Type B pancreatic cell (in vitro differentiated cells): ENCODE measurements around the gene PAXX. TPM values are rescaled to one million over a fixed set of nuclear protein-coding genes. Genes with fewer than 3 reads are reported as not detected.
A peak's percentile ranks its signal among the peaks of the same experiment; 100 is the strongest.

Source experiments
- DNase-seq: peaks from one replicate; pipeline ENCODE4 v3.0.0; 2021; ENCODE audit warnings: mixed read lengths; ENCODE audit not compliant: unreplicated experiment; ENCODE audit errors: extremely low spot score
- H3K27ac Mint-ChIP-seq: 2 replicates; pipeline ENCODE4 v1.8.0; 2021; ENCODE audit warnings: mild to moderate bottlenecking, mixed read lengths
- H3K27me3 Mint-ChIP-seq: 2 replicates; pipeline ENCODE4 v1.8.0; 2021; ENCODE audit warnings: mixed read lengths
- H3K36me3 Mint-ChIP-seq: 2 replicates; pipeline ENCODE4 v1.8.0; 2021; ENCODE audit warnings: mixed read lengths
- H3K4me1 Mint-ChIP-seq: one replicate; pipeline ENCODE4 v1.8.0; 2021; ENCODE audit warnings: mixed read lengths; ENCODE audit not compliant: unreplicated experiment
- H3K4me3 Mint-ChIP-seq: 2 replicates; pipeline ENCODE4 v1.8.0; 2021; ENCODE audit warnings: mild to moderate bottlenecking, mixed read lengths
- H3K9me3 Mint-ChIP-seq: 2 replicates; pipeline ENCODE4 v1.8.0; 2021; ENCODE audit warnings: mixed read lengths
- total RNA-seq: library from RNA; stranded (reverse); gene quantifications from 2 replicates; pipeline ENCODE4 v1.2.1, GENCODE V29; 2021; ENCODE audit warnings: low replicate concordance
- TF ChIP-seq, protein P1 (sequence below): fragments of 200-600 bp; sonication (generic); conservative IDR thresholded peaks from 2 replicates; pipeline ENCODE4 v1.5.0; 2021; ENCODE audit warnings: antibody characterized with exemption, mild to moderate bottlenecking

PAXX gene
- total RNA-seq, 1 donor from 2014 or later: 63.4 TPM

- no peaks in the 10 kb centered on the region for H3K36me3 Mint-ChIP-seq
These were observed 672 bp downstream of the PAXX start for GRCh38 chr9:136992819-136993369.

DNA sequence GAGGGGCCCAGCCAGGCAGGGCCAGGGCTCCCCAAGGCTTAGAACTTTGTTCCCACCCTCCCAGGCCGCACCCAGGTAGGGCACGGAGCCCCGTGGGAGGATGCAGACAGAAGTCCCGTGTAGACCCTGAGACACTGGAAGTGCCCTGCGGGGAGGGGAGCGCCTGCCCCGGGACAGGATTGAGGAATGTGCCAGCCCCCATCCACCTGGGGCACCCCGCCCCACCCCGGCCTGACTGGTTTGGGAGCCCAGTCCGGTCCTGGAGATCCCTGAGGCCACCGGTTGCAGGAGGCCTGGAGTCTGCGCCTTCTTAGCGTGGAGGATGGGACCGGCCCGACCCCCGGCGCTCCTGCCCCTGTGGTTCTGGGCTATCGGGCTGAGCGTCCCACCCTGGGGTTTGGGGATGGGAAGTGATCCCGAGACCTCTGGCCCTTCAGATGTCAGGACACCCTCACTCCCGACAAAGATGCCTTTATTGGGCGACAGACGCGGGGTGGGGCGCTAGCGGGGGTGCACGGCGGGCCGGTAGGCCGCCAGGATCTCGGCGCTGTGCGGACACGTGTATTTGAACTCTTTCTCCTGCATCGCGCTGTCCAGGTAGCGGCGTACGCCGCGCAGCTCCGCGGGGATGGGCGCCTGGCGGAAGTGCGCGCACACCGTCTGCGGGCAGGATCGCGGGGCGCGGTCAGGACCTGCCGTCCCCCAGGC lies 2.1 kb downstream of the PAXX start:
- H3K4me1 Mint-ChIP-seq: peaks cover 6% of the 10 kb centered on the region
- no peaks in the 10 kb centered on the region for H3K36me3 Mint-ChIP-seq
- H3K27me3 Mint-ChIP-seq: peaks cover 4% of the 10 kb centered on the region
- TF ChIP-seq, protein P1, sequence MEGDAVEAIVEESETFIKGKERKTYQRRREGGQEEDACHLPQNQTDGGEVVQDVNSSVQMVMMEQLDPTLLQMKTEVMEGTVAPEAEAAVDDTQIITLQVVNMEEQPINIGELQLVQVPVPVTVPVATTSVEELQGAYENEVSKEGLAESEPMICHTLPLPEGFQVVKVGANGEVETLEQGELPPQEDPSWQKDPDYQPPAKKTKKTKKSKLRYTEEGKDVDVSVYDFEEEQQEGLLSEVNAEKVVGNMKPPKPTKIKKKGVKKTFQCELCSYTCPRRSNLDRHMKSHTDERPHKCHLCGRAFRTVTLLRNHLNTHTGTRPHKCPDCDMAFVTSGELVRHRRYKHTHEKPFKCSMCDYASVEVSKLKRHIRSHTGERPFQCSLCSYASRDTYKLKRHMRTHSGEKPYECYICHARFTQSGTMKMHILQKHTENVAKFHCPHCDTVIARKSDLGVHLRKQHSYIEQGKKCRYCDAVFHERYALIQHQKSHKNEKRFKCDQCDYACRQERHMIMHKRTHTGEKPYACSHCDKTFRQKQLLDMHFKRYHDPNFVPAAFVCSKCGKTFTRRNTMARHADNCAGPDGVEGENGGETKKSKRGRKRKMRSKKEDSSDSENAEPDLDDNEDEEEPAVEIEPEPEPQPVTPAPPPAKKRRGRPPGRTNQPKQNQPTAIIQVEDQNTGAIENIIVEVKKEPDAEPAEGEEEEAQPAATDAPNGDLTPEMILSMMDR: no peak
- DNase-seq: no peak
- H3K27ac Mint-ChIP-seq: peak overlapping the region; percentile 67
- H3K9me3 Mint-ChIP-seq: no peaks in the 10 kb centered on the region
- peak overlapping the region; percentile 86 for H3K4me3 Mint-ChIP-seq

More at GRCh38 chr9:136992819-136993369, 672 bp downstream of the PAXX start:
- H3K4me1 Mint-ChIP-seq: peaks cover 7% of the 10 kb centered on the region
- H3K4me3 Mint-ChIP-seq: peak overlapping the region; percentile 86
- H3K9me3 Mint-ChIP-seq: no peaks in the 10 kb centered on the region
- peaks cover 5% of the 10 kb centered on the region for H3K27me3 Mint-ChIP-seq
- peak overlapping the region; percentile 74 for H3K27ac Mint-ChIP-seq
- TF ChIP-seq, protein P1: no peak
- DNase-seq: no peak

GRCh38 chr9:136994888-136995230 lies 2.6 kb downstream of the PAXX start:
- Mint-ChIP-seq H3K36me3 (no peaks in the 10 kb centered on the region), H3K9me3 (no peaks in the 10 kb centered on the region), H3K4me1 (peaks cover under 1% of the 10 kb centered on the region), H3K27me3 (peaks cover 4% of the 10 kb centered on the region), H3K4me3 (no peak overlapping the region), H3K27ac (no peak overlapping the region)
- no peak for DNase-seq
- TF ChIP-seq, protein P1: no peak

DNA sequence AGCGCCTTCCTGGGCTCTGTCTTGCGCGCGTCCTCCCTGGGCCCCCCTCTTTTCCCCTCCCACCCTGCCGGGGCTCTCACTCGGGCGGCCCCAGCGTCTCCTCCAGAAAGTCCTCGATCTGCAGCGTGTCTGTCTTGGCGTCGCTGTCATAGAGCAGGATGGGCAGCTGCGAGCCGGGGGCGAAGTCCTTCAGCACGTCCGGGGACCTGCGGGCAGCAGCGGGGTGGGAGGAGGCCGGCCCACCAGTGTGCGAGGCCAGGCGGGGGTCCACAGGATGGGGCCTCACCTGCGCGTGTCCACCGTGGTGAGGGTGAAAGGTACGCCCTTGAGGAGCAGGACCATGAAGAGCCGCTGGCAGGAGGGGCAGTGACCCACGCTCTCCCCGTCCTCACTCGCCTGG lies 3.1 kb downstream of the PAXX start:
- DNase-seq: no peak
- Mint-ChIP-seq H3K27ac (no peak overlapping the region), H3K27me3 (peaks cover 4% of the 10 kb centered on the region), H3K4me1 (no peaks in the 10 kb centered on the region), H3K9me3 (no peaks in the 10 kb centered on the region), H3K4me3 (no peak overlapping the region), H3K36me3 (no peaks in the 10 kb centered on the region)
- TF ChIP-seq, protein P1: no peak

GRCh38 chr9:136995772-136996311 lies 3.6 kb downstream of the PAXX start:
- peak overlapping the region; percentile 71 for H3K4me3 Mint-ChIP-seq
- no peak for DNase-seq
- H3K9me3 Mint-ChIP-seq: no peaks in the 10 kb centered on the region
- no peaks in the 10 kb centered on the region for H3K36me3 Mint-ChIP-seq
- peaks cover 4% of the 10 kb centered on the region for H3K27me3 Mint-ChIP-seq
- peak overlapping the region; percentile 43 for H3K27ac Mint-ChIP-seq
- TF ChIP-seq, protein P1: no peak
- H3K4me1 Mint-ChIP-seq: no peaks in the 10 kb centered on the region
